Renal cortex interstitium (tissue), 15 donors: ENCODE results near the gene BEND3. TPM values are rescaled to one million over a fixed set of nuclear protein-coding genes. Genes with fewer than 3 reads are reported as not detected.
A peak's percentile ranks its signal among the peaks of the same experiment; 100 is the strongest.
"Not testable (repeated sequence)": the region's sequence is repeated elsewhere in the genome, so short reads cannot be mapped to it uniquely, and the experiment has no call there.

Experiments
- DNase-seq, 11 donors: peaks; one replicate each; pipeline ENCODE4 v3.0.0-alpha.2; 2013; ENCODE audit warnings: low read depth in 9 of 11, low spot score in 4 of 11; ENCODE audit errors: extremely low read depth in 1 of 11
- long read RNA-seq, 16 experiments: transcript quantifications; one replicate each; lab custom pipeline, GENCODE V29; 2026
- polyA plus RNA-seq, 3 donors: library from polyadenylated mRNA; unstranded; fragments of 120-200 nt; gene quantifications; one replicate each; pipeline ENCODE4 v1.2.1, GENCODE V29; 2013; ENCODE audit not compliant: insufficient read length in 3 of 3

The BEND3 gene
- polyA plus RNA-seq = 10 to 100 TPM in 2 of 3 donors, 1 to 10 TPM in 1; 8.8 to 10.8 (median 10.2) TPM
- long read RNA-seq, donor 1 = 0 reads
- long read RNA-seq, donor 2, full-length matches to known transcripts = 2 of 2 reads
- long read RNA-seq, donor 2, partial matches to known transcripts = 0 of 2 reads
- long read RNA-seq, donor 2, other reads (novel, unspliced or antisense) = 0 of 2 reads
- long read RNA-seq, donor 3, full-length matches to known transcripts = 3 of 3 reads
- long read RNA-seq, donor 3, partial matches to known transcripts = 0 of 3 reads
- long read RNA-seq, donor 3, other reads (novel, unspliced or antisense) = 0 of 3 reads
- long read RNA-seq, donor 4 = 0 reads
- long read RNA-seq, donor 5 = 0 reads
- long read RNA-seq, donor 6, full-length matches to known transcripts = 2 of 2 reads
- long read RNA-seq, donor 6, partial matches to known transcripts = 0 of 2 reads
- long read RNA-seq, donor 6, other reads (novel, unspliced or antisense) = 0 of 2 reads
- long read RNA-seq, donor 7 = 0 reads
- long read RNA-seq, donor 8 = 0 reads
- long read RNA-seq, donor 9, full-length matches to known transcripts = 2 of 2 reads
- long read RNA-seq, donor 9, partial matches to known transcripts = 0 of 2 reads
- long read RNA-seq, donor 9, other reads (novel, unspliced or antisense) = 0 of 2 reads
- long read RNA-seq, donor 10, full-length matches to known transcripts = 3 of 3 reads
- long read RNA-seq, donor 10, partial matches to known transcripts = 0 of 3 reads
- long read RNA-seq, donor 10, other reads (novel, unspliced or antisense) = 0 of 3 reads
- long read RNA-seq, donor 11 = 0 reads
- long read RNA-seq, donor 12 = 0 reads
- long read RNA-seq, donor 13 = 0 reads
- long read RNA-seq, donor 14 = 0 reads
- long read RNA-seq, donor 15, full-length matches to known transcripts = 3 of 3 reads
- long read RNA-seq, donor 15, partial matches to known transcripts = 0 of 3 reads
- long read RNA-seq, donor 15, other reads (novel, unspliced or antisense) = 0 of 3 reads
- long read RNA-seq, donor 16, full-length matches to known transcripts = 6 of 6 reads
- long read RNA-seq, donor 16, partial matches to known transcripts = 0 of 6 reads
- long read RNA-seq, donor 16, other reads (novel, unspliced or antisense) = 0 of 6 reads

DNA sequence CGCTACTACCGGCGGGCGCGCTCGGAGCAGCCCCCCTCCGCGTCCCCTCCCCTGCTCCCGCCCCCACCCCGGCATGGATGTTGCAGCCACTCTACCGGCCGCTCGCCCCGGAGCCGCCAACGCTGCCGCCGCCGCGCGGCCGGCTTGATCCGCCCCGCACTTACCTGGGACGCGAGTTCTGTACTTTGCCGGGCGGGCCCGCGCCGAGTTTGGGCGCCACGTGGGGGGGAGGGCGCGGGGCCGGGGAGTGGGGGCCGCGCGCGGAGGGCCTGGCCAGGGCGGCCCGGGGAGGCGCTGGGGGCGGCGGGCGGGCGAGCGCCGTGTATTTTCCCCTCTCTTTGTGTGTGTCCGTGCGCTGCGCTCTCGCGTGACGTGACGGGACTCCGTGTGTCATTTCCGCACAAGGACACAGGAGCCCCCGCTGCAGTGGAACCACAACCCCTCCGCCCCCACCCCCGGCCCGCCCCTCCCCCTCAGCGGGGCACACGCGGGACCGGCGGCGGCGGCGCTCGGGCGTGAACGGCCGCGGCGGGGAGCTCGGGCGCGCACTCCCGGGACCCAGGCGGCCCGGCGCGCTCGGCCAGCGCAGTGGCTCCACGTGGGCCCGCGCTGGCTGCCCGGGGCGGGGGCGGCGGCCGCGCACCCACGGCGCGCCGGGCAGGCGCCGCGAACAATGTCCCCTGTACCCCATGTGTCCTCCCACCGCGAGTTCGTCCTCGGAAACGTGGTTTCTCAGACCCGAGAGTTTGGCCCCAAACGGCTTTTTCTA, at the start of gene BEND3:
TSS of gene BEND3 (minus strand) at position 590 of the 769 bp plus-strand sequence. CDS start 16,230 bp downstream, outside the sequence.
- peak in 5 of 11 donors; percentile 23 to 44 (median 31) for DNase-seq

GRCh38 chr6:107164299-107164698, 49.0 kb upstream of the BEND3 start:
- not testable (repeated sequence) for DNase-seq

DNA sequence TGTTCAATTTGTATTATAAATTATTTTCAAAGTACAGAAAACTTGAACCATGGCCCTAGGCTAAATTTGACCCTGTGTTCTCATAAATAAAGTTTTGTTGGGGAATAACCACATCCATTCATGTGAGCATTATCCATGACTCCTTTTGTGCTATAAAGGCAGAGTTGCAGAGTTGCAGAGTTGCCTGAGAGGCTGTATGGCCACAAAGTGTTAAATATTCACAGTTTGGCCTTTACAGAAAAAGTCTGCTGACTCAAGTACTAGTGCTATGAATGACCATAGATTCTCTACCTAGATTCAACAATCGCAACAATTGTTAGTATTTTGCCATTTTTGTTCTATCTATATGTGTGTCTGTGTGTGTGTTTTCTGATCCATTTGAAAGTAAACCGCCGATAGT, 46.2 kb upstream of the BEND3 start:
- no peak for DNase-seq

DNA sequence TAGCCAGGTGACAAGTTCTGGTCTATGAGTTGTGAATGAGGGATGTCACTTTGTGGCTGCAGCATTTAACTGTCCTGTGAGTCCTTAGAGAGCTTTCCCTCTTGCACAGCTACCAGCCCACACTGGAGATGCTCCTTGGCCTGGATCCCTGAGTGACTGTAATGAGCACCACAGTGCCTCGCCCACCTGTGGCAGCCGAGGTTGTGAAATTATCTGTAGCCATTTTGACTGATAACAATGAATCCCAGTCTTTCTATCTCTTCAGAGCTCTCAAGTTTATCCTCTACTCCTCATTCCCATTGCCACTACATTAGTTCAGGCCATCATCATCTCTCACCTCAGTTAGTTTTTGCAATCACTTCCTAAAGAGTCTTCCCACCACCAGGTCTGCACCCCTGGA, 41.3 kb upstream of the BEND3 start:
- DNase-seq = no peak

- no peak for DNase-seq
These were observed 39.5 kb upstream of the BEND3 start for GRCh38 chr6:107154801-107155160.

DNA sequence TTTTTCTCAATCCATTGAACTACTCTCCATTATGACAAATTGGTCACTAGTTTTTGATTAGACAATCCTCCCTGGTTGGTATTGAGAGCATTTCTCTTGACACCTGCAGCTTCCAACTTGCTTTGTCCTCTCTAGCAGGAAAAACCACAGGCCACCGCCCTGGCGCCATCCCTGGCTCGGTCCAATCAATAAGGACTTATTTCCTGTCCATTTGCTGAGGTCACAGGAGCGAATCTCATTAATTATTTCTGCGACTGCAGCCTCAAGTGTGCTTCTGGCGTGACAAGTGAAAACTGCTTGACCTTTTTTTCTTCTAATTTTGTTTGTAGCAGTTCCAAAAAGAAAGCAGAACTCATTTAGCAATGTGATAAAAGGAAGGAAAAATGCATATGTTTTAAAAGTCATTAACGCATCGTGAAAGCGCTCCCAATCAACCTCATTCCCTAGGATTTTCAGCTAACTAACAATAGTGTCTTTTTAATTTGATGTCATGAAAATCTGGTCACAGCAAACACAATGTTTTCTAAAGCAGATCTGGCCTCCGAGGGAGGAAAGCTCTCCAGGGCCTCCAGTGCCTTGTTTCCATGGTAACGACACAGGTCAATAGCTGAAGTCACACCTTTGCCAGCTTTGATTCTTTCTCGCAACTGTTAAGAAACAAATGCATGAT, 39.0 kb upstream of the BEND3 start:
- DNase-seq = peak in 4 of 11 donors; percentile 40 to 71 (median 56)

GRCh38 chr6:107152638-107153430, 37.5 kb upstream of the BEND3 start:
- DNase-seq = no peak

- no peak for DNase-seq
These were observed 29.4 kb upstream of the BEND3 start for GRCh38 chr6:107144666-107145065.

GRCh38 chr6:107144014-107144413, 28.7 kb upstream of the BEND3 start:
- DNase-seq = no peak

- DNase-seq = no peak
These were observed 25.3 kb upstream of the BEND3 start for GRCh38 chr6:107140581-107140980.

GRCh38 chr6:107136324-107136723, 21.0 kb upstream of the BEND3 start:
- DNase-seq = not testable (repeated sequence)

DNA sequence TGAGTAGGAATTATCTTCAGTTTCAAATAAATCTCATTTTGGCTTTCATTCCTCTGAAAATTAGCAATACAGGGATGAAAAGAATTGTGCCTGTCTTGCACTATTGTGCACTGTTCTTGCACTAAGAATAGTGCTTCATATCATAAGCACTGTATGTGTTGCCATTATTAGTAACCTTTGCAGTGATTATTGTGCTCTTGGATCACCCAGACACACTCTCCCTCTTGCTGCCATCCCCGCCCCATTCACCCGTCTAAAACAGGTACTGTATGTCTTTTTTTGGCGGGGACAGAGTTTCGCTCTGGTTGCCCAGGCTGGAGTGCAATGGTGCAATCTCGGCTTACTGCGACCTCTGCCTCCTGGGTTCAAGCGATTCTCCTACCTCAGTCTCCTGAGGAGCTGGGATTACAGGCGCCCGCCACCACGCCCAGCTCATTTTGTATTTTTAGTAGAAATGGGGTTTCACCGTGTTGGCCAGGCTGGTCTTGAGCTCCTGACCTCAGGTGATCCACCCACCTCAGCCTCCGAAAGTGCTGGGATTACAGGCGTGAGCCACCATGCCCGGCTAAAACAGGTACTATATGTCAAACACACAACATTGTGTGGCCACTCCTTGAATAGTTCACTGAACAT, 19.8 kb upstream of the BEND3 start:
- DNase-seq = not testable (repeated sequence)

- DNase-seq = peak in 1 of 11 donors; percentile 11
These were observed 17.1 kb upstream of the BEND3 start for GRCh38 chr6:107132330-107132954.

DNA sequence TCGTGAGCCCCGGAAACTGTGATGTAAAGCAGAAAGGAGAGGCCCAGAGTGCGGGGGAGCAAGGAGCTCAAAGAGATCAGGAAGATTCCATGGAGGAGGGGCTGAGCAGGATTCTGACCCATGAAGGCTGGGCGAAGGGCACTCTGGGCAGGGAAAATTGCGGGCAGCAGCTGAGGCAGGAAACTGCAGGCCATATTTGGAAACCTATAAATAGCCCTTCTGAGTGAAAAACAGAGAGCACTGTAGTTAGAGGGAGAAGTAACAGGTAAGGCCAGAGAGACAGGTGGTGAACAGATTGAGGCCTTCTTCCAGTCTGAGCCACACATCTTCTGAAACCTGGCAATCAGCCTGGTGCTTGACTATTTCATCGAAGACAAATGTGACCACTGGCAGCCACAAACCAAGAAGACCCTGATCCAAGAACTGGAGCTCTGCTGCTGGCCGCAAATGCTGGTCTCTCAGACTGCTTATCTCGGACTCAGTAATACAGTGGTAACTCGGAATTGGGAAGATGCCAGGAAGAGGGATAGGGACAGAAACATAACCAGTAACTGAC, 14.1 kb upstream of the BEND3 start:
- DNase-seq = no peak

DNA sequence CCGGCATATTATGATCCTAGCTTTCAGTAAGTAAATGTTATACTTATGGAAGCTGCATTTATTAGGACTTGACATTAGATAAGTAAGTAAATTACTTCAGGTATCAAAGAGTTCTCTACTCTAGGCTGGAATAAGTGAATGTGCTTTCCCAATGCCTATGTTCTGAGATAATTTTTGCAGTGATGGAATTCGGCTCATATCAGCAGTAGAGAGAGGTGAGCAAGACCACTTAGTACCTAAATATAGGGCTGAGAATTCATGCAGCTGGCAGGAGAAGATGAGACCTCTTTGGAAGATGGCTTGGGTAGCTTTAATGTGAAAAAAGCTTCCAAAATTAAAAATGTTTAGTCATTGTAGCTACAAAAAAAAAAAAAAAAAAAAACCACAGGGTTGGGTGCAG, 13.3 kb upstream of the BEND3 start:
- DNase-seq = no peak

DNA sequence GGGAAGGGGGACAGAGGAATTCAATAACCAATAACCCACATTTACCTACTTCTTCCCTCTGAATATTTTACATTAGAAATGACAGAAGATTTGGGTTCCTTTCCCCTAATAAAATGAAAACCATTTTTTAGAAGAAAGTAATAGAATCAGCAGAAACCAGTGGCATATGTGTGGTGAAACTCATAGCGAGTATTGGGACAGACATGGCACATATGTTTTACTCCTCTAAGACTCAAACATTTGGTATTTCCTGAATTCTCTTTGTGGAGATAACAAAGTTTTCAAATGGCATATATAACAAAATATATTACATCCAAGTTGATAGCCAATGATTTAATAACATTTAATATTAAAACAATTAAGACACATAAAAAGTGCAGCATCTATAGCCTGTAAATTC, 12.9 kb upstream of the BEND3 start:
- DNase-seq = no peak
